ENCODE measurements around the gene CCDC137.

The CCDC137 gene

DNA sequence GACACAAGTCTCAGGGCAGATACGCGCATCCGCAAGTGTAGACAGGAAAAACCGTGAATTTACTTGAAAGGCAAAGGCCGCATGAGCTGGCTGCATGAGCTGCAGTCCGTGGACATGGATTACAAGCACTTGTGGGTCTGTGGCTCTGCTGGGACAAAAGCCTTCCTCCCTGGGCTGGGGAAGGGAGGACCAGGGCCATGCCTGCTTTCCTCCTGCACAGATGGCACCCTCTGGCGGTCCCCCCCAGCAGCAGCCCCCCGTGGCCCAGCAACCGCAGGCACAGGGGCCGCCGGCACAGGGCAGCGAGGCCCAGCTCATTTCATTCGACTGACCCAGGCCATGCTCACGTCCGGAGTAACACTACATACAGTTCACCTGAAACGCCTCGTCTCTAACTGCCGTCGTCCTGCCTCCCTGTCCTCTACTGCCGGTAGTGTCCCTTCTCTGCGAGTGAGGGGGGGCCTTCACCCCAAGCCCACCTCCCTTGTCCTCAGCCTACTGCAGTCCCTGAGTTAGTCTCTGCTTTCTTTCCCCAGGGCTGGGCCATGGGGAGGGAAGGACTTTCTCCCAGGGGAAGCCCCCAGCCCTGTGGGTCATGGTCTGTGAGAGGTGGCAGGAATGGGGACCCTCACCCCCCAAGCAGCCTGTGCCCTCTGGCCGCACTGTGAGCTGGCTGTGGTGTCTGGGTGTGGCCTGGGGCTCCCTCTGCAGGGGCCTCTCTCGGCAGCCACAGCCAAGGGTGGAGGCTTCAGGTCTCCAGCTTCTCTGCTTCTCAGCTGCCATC, 34.9 kb downstream of the CCDC137 start:
- no peak for DNase-seq (ENCODE audit: low read depth in 2 of 2)

DNA sequence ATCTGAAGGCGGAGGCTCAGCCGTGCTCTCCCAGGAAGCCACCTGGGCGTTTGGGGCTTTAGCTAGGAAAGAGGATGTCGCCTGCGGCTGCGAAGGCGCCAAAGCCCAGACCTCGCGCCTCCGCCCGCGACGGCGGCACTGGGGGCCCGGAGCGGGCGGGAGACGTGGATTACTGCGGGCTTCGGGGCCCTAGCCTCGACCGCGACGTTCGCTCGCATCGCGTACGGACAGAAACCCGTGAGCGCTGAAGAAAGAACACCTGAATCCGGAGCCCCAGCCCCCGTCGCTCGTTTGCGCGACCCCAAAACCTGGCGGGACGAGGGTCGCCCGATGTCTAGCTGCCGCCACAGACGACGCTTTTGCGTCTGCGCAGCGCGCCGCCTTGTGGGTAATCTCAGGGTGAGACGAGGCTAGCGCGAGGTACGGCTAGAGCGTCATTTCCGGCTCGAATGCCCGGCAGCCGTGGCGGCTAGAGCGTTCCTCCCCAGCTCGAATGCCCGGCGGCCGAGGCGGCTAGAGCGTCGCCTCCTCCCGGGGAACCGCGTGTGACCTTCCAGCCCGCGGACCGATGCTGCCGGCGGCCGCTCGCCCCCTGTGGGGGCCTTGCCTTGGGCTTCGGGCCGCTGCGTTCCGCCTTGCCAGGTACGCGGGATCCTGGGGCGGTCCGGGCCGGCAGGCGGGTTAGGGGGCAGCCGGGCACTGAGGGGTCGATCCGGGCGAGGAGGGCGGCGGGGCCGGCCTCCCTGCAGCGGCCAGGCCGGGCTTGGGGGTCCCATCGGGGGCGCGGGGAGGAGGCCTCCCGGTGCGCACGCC, 36.6 kb downstream of the CCDC137 start, which contains the start of gene MRPL12:
TSS of gene MRPL12 (plus strand) at position 434 of the 813 bp plus-strand sequence. CDS start at position 569, 135 bp downstream.
- DNase-seq (ENCODE audit: low read depth in 2 of 2), result peak; percentile 79 to 81

DNA sequence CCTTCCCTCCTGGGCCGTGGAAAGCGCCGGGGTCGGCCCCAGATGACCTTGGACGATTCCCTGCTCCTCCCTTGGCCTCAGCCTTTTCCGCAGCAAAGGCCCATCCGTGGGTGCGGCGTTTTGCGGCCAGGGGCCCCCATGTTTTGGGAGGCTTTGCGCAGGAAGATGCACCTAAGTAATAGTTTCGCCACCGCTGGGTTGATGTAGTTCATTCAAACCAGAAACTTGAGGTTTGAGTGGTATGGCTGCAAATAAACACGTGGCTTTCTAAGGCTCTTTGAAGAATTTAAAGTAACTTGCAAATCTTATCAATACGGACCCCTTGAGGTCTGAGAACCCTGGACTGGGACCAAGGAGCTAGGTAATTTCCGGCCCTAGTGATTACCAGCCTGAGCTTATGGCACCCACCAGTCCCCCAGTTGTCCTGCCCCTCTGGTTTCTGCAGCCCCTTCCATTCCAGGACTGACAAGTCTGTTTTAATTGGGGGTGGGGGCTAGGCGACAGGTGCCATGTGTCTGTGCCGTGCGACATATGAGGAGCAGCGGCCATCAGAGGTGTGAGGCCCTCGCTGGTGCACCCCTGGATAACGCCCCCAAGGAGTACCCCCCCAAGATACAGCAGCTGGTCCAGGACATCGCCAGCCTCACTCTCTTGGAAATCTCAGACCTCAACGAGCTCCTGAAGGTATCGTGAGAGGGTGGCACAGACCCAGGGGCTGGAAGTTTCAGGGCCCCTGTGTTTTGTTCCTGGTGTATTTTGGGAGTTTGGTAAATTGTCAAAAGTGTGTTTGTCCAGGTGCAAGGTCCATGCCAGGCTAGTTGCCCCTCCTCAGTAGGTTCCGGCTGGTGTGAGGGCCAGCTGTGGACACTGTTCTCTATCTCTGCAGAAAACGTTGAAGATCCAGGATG, 37.5 kb downstream of the CCDC137 start:
- no peak for DNase-seq (ENCODE audit: low read depth in 2 of 2)

DNA sequence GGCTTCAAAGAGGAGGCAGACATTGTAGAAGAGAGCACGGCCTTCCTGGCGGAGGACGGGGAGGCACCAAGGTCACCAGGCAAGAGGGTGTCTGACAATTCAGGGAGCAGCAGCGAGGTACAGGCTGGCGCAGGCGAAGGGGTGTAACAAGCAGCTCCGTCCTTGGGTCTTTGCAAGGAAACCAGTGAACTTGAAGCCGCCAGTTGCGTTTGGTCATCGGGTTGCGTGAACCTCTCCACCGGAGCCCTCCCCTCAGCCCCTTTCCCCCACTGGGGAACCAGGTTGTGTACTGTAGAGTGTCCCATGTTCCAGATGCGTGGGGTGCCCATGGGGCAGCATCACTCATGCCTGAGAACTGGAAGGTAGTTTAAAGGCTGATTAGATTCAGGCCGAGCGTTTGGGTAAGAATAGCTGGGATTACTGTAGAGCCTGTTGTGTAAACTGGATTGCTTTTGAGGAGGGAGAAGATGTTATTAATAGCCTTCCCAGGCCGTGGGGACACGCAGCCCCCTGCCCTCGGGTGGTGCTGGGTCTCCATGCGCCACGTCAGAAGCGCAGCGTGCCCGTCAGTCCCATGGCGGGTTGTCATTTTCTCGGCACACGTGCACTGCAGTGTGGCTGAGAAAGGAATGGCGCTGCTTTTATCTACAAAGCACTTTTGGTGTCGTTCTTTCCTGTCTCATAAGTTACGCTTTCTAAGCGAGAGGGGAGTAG, 39.1 kb downstream of the CCDC137 start:
- no peak for DNase-seq (ENCODE audit: low read depth in 2 of 2)

DNA sequence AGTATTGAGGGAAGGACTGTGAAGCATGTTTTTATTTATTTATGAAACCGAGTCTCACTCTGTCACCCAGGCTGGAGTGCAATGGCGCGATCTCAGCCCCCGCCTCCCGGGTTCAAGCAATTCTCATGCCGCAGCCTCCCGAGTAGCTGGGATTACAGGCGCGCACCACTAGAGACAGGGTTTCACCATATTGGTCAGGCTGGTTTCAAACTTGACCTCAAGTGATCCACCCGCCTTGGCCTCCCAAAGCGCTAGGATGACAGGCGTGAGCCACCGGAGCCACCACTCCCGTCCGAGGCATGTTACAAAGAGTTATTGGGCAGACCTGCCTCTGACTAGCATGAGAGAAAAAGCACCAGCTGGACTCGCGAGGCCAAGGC, 39.7 kb downstream of the CCDC137 start:
- DNase-seq (ENCODE audit: low read depth in 2 of 2), result no peak

DNA sequence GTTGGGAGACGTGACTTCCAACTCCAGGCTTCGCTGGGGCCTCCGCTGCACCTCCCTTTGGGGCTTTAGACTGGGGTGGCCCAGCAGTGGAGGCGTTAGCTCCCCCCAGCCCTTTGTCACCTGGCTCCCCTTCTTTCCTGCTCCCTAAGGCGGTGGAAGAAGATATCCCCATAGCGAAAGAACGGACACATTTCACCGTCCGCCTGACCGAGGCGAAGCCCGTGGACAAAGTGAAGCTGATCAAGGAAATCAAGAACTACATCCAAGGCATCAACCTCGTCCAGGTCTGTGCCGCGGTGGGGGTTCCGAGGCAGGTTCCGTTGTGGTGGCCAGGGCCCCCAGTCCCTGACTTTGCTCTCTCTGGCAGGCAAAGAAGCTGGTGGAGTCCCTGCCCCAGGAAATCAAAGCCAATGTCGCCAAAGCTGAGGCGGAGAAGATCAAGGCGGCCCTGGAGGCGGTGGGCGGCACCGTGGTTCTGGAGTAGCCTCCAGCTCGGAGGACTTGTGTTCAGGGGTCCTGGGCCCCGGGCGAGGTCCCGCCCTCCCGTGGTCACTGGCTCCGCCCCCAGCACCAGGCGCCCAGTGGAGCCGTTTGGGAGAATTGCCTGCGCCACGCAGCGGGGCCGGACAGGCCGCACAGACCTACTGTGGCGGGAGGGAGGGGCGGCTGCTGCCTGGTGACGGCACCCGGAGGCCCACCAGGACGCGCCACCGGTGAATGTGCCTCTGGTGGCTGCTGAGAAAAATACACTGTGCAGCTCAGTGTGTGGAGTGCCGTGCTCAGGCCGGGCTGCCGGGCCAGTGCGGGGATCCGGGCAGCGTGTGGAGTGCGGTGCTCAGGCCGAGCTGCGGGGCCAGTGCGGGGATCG, 40.5 kb downstream of the CCDC137 start:
- DNase-seq (ENCODE audit: low read depth in 2 of 2), result no peak

DNA sequence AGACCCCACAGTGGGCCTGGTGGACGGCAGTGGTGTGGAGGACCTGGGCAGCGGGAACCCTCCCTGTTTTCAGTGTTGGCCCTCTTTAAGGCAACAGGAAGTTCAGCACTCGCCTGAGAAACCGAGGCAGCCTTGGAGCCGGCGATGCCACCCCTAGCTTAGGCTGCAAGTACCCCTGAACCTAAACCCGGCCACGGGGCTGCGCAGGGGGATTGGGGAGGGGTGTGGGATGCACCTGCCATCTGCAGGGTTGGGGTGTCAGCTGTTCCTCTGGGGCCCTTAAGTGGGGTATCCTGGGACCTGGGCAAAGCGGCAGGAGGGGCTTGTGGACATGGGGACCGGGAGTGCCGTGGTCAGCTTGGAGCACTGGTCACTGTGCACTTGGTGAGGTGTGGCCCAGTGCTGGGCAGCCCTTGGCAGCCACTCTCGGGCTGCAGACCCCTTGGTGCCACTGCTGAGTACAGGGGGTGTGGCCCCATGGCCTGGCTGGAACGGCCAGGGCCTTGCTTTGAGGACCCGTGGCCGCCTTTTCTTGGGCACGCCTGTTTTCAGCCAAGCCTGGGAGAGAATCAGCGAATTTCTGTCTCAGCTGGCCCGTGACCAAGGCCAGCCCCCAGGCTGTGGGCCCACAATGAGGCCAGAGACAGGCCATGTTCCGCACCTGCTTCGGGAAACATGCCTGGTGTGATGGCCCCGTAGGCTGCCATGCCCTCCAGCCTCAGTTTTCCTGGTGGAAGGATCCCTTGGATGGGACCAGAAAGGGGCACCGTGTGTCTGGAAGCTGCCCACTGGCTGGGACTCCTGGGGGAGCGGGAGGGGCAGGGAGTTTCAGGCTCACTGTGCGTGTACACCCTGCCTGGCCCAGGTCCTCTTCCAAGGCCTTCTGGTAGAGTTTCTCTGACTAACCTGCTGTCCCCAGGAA, 41.4 kb downstream of the CCDC137 start:
- DNase-seq (ENCODE audit: low read depth in 2 of 2), result no peak

DNA sequence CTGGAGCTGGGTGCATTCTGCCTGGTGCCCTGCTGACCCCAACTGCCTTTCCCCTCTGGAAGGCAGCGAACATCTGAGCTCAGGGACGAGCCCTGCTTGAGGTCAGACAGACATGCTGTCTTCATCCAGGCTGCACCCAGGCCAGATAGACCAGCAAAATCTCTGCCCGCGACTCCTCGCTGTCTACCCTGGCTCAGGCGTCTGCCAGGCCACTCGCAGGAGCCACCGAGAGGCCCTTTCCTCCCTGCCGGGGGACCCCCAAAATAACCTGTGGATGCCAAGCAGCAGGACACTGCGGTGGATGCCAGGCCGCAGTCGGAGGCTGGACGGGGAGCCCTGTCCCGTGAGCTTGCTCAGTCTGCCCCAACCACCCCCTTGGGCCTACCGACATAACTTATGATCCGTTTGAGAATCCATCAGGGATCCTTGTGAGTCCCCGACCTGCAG, 42.2 kb downstream of the CCDC137 start:
- DNase-seq (ENCODE audit: low read depth in 2 of 2), result no peak

DNA sequence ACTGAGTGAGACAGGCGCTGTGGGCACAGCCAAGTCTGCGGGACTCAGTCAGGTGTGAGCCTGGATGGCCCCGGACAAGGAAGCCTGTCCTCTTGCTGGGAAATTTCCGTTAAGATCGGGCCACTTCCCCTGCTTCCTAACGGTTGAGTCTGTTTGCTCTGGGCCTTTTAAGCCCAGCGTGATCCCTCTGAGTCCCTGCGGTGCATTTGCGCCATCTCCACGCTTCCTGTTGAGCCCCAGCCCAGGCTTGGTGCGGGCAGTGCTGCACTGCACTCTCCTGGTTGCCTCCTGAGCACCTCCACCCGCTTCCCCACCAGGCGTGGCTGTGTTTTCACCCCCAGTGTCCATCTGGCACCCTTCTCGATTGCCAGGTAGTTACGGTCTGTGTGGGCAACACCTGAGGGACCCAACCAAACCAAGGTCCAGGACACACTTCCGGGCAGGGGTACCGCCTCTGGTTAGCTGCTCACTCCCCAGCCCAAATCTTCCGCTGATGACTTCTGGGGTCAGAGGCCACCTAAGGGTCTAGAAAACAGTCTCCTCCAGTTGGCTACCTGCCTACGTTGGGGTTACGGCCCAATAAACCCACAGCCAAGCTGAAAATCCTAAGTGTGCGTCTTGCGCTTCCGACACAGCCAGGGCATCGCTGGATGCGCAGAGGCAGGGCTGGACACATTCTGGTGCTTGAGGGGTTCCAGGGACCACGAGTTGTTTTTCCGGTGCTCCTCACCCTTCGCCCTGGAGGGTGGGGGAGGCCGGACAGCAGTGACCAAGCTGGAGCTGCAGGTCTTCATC, 44.2 kb downstream of the CCDC137 start:
- no peak for DNase-seq (ENCODE audit: low read depth in 2 of 2)

DNA sequence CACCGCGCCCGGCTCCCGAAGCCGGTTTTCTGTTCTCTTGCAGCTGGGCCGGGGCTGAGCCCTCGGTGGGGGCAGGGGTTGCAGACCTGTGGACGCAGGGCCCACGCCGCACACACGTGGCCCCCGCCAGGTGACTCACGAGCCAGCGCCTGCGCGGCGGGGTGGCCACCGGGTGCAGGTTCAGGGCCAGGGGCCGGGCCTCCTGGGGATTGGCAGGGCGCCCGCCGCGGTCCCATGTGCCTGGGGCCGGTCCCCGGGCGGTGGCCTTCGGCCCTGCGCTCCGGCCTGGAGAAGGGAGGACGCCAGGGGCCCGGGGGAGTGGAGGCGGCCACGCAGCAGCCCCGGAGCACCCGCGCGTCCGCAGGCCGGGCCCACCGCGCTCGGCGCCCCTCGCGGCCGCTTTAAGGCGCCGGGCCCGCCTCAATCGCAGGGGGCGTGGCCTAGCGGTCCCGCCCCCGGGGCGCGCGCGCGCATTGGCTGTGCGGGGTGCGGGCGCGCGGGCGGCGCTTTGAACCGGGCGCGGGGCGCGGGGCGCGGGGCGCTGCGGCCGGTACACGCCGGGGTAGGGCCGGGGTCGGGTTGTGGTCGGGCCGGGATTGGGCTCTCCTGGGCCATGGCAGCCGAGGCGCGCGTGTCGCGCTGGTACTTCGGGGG, 45.4 kb downstream of the CCDC137 start, which contains the start of gene SLC25A10:
TSS of gene SLC25A10 (plus strand) at position 471 of the 654 bp plus-strand sequence. CDS start at position 614, 143 bp downstream.
- peak; percentile 60 to 71 for DNase-seq (ENCODE audit: low read depth in 2 of 2)

DNA sequence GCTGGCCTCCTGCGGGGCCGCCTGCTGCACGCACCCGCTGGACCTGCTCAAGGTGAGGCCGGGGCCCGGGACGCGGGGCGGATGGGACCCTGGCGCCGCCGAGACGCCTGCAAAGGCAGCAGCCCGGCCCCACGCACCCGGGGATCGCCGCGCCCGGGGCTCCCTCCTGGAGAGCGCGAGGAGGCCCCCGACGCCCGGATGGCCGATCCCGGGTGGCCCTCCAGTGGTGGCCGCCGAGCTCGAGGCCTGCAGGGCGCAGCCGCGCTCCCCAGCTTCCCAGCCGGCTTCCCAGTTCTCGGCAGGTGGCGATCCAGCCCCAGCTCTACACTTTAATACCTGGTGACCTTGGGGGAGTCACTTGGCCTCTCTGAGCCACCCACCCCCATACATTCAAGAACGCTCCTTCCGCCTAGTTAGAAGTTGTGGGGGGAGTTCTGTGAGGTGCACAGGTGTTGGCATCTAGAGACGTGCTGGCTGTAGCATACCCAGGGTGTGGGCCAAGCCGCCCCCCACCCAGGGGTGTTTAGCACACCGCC, 46.0 kb downstream of the CCDC137 start:
- DNase-seq (ENCODE audit: low read depth in 2 of 2), result no peak

DNA sequence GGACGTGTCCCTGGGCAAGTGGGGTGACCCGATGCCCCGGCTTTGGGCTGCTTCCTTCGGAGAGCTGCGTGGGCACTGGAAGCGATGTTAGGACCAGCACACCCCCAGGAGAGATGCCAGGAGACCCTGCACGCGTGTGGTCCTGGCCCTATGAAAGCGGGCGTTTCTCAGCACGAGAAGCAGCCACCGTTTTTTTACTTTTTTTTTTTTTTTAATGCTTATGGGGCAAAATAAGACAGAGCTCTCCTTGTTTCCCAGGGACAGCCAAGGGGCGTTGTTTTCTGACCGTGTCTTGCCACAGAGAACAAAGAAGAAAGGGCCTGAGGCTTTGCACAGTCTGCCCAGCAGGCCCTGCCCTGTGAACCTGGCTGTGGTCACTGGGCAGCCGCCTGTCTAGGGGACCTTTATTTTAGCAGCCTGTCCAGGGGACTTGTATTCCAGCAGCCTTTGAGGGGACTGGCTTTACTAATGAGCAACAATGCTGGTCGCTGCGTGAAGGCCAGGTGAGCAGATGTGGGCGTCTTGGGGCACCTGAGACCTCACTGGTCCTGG, 46.5 kb downstream of the CCDC137 start:
- DNase-seq (ENCODE audit: low read depth in 2 of 2), result no peak

DNA sequence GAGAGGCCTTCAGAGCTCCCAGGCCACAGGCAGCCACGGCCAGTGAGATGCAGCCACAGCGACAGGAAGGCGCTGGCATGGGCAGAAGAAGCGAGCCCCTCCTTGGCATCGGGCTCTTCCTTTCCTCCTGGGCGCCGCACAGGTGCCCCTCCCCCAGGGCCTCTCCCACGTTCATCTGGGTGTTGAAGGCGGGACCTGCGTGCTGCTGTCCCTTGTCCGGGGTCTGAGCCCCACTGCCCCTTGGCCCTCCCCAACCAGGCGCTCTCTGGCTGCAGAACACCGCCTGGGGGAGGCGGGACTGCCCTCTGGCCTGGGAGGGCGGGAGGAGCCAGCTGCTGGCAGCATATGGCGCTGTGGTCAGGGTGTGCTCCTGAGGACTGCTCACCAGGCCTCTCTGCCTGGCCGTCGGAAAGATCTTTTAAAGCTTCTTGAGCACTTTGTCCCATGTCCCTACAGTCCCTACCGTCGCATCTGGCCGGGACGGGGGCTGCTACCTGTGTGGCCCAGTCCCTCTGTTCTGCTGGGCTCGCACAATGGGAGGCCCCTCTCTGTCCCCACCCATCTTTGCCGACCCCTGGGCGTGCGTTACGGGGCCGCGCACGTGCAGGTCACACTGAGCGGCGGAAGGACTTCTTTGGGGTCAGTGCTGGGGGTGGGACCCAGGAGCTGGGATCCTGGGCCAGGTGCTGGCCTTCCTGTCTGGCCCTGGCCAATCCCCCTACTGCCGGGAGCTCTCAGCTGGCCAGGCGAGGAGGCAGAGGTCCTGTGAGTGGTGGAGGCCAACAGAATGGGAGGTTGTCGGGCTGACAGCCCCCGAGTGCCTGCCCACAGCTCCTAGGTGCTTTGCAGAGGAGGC, 47.2 kb downstream of the CCDC137 start:
- no peak for DNase-seq (ENCODE audit: low read depth in 2 of 2)

DNA sequence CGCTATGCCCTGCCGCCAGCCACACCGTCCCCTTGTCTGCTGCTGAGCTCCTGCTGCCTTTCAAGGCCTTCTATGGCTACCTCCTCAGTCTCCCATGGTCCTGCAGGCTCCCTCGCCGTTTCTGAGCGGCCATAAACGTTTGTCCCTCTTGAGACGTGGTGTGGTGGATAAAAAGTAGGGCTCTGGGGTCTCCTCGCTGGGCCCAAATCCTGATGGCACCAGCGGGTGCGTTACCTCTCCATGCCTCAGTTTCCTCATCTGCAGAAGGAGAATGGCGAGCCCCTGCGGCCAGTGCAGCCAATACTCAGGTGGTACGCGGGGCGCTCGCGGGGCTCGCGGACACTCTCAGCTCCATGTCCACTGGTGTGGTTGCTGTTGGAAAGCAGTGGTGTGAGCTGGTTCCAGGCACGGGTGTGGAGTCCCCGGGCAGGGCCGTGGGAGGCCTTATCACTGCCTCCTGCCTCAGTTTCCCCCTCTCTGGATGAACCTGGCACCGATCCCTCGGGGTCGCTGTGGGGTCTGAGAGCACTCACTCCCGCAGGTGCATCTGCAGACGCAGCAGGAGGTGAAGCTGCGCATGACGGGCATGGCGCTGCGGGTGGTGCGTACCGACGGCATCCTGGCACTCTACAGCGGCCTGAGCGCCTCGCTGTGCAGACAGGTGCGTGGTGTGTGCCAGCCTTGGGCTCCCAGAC, 48.0 kb downstream of the CCDC137 start:
- no peak for DNase-seq (ENCODE audit: low read depth in 2 of 2)

DNA sequence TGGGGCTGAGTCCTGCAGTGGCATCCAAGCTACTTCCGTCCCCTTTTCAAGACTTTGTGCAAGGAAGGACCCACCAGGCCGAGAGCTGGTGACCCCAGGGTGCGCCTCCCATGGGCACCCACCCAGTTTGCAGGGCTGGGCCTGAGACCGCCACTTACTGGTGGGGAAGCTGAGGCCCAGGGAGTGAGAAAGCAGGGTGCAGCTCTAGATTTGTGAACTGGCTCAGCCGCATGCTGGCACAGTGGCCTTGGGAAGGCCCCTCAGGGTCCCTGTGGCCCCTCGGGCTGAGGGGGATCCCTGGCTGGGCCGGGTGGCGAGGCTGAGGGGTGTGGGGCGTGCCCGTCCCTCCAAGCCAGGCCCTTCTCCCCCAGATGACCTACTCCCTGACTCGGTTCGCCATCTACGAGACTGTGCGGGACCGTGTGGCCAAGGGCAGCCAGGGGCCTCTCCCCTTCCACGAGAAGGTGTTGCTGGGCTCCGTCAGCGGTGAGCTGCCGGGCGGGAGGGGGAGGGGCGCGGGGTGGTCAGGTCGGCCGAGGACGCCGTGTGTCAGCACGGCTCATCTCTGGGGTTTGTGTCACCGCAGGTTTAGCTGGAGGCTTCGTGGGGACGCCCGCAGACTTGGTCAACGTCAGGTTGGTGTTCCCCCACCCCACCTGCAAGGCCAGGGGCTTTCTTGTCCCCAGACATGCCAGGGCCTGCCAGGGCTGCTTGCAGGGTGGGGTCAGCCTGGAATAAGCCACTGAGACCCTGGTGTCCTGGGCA, 48.8 kb downstream of the CCDC137 start:
- DNase-seq (ENCODE audit: low read depth in 2 of 2), result no peak
